HG03159 (cell line): ENCODE results near the gene MAGI1.
"Not testable (repeated sequence)": the region's sequence is repeated elsewhere in the genome, so short reads cannot be mapped to it uniquely, and the experiment has no call there.

Experiments
- ATAC-seq: cut with Tn5 transposase; IDR thresholded peaks from one replicate; pipeline ENCODE4 v1.9.1; 2021; ENCODE audit warnings: mild to moderate bottlenecking, moderate library complexity; ENCODE audit not compliant: unreplicated experiment

MAGI1 gene

GRCh38 chr3:66041116-66041515 is 2.4 kb upstream of the MAGI1 start:
- no peak for ATAC-seq

- no peak for ATAC-seq
Observed at GRCh38 chr3:66039590-66039887, 821 bp upstream of the MAGI1 start.

GRCh38 chr3:66038384-66038725 is 363 bp downstream of the MAGI1 start:
- peak; percentile 24 for ATAC-seq

- no peak for ATAC-seq
Observed at GRCh38 chr3:66037986-66038369, 740 bp downstream of the MAGI1 start.

GRCh38 chr3:66037330-66037985 is 1.3 kb downstream of the MAGI1 start:
- no peak for ATAC-seq

GRCh38 chr3:66036586-66037148 is 2.1 kb downstream of the MAGI1 start:
- ATAC-seq = no peak

GRCh38 chr3:66035763-66036477 is 2.8 kb downstream of the MAGI1 start:
- no peak for ATAC-seq

- ATAC-seq = no peak
Observed at GRCh38 chr3:66033241-66034138, 5.2 kb downstream of the MAGI1 start.

- ATAC-seq = no peak
Observed at GRCh38 chr3:66031102-66031698, 7.5 kb downstream of the MAGI1 start.

- no peak for ATAC-seq
Observed at GRCh38 chr3:66029443-66029842, 9.3 kb downstream of the MAGI1 start.

- ATAC-seq = no peak
Observed at GRCh38 chr3:66029014-66029413, 9.7 kb downstream of the MAGI1 start.

GRCh38 chr3:66028457-66028856 is 10.3 kb downstream of the MAGI1 start:
- ATAC-seq = no peak

GRCh38 chr3:66027099-66027498 is 11.6 kb downstream of the MAGI1 start:
- not testable (repeated sequence) for ATAC-seq

- no peak for ATAC-seq
Observed at GRCh38 chr3:66023738-66024385, 14.9 kb downstream of the MAGI1 start.

GRCh38 chr3:66023229-66023628 is 15.5 kb downstream of the MAGI1 start:
- ATAC-seq = no peak

- no peak for ATAC-seq
Observed at GRCh38 chr3:66021731-66022131, 17.0 kb downstream of the MAGI1 start.

GRCh38 chr3:66019896-66020295 is 18.8 kb downstream of the MAGI1 start:
- ATAC-seq = no peak

- ATAC-seq = no peak
Observed at GRCh38 chr3:66018057-66019033, 20.4 kb downstream of the MAGI1 start.

- no peak for ATAC-seq
Observed at GRCh38 chr3:66017591-66017990, 21.1 kb downstream of the MAGI1 start.

- no peak for ATAC-seq
Observed at GRCh38 chr3:66017084-66017483, 21.6 kb downstream of the MAGI1 start.
